NCI-H82 (cell line): Measurements from ENCODE around the gene CDKN2A.
A peak's percentile ranks its signal among the peaks of the same experiment; 100 is the strongest.
"Not testable (repeated sequence)": the region's sequence is repeated elsewhere in the genome, so short reads cannot be mapped to it uniquely, and the experiment has no call there.

ENCODE experiments used
- DNase-seq: peaks from one replicate; lab custom pipeline; 2025; lab: John Stamatoyannopoulos, UW

The CDKN2A gene

GRCh38 chr9:21982391-21982790, 11.8 kb downstream of the CDKN2A start:
- no peak for DNase-seq

- no peak for DNase-seq
Measured at GRCh38 chr9:21976334-21976875, 17.8 kb downstream of the CDKN2A start.

- DNase-seq: peak; percentile 87
Measured at GRCh38 chr9:21974722-21975409, 19.3 kb downstream of the CDKN2A start.

- peak; percentile 78 for DNase-seq
Measured at GRCh38 chr9:21974343-21974721, 19.9 kb downstream of the CDKN2A start.

- DNase-seq: peak; percentile 43
Measured at GRCh38 chr9:21972361-21972760, 21.8 kb downstream of the CDKN2A start.

DNA sequence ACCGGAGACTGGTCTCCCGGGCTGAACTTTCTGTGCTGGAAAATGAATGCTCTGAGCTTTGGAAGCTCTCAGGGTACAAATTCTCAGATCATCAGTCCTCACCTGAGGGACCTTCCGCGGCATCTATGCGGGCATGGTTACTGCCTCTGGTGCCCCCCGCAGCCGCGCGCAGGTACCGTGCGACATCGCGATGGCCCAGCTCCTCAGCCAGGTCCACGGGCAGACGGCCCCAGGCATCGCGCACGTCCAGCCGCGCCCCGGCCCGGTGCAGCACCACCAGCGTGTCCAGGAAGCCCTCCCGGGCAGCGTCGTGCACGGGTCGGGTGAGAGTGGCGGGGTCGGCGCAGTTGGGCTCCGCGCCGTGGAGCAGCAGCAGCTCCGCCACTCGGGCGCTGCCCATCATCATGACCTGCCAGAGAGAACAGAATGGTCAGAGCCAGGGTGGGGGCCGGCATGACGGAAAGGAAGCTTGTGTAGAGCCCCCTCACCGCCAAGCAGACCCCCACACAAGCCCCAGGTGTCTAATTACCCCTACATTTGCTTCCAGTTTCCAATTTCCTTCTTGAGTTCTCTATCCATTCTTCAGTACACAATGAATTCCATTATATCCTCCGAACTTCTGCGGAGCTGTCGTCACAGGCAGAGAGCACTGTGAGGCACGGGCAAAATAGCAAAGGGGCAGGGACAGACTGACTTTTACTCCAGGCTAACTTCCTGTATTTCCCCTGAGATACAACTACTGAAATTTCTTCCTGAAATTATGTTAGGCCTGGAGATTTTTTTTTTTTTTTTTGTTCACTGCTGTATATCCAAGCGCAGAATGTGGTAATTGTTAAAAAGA, 23.2 kb downstream of the CDKN2A start:
- DNase-seq: no peak

GRCh38 chr9:21969951-21970799, 24.0 kb downstream of the CDKN2A start:
- DNase-seq: no peak

DNA sequence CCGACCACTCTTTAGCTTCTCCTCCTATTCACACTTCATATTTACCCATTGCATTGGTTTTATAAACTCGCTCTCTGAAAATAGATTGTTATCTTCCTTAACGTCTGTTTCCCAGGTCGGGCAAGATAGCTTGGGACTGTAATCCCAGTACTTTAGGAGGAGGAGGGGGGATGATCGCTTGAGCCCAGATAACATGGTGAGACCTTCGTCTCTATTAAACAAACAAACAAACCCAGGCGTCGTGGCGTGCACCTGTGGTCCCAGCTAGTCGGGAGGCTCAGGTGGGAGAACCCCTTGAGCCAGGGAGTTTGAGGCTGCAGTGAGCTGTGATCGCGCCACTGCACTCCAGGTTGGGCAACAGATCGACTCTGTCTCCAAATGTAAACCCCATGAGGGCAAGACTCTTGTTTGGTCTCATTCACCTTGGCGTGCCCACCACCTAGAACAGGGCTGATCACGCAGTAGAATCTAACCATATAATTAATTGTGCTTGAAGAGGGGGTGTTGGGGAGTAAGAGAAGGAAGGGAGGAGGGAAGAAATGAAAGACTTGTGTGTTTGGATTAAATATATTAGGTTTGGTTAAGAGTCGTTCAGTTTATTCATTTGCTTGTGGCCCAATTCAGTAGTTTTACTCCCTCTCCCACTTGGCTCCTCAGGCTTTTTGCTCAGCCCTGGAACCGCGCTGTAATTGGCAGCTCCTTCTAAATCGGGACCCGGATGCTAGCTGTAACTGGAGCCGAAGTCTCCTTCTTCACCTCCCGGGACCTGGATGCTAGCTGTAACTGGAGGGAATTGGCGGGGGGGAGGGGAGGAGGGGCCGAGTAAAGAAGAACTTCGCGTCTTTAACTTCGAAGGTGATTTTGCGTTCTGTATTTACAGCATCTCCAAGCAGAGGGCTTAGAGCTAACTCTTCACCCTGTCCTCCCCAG, 24.9 kb downstream of the CDKN2A start:
- DNase-seq: no peak

DNA sequence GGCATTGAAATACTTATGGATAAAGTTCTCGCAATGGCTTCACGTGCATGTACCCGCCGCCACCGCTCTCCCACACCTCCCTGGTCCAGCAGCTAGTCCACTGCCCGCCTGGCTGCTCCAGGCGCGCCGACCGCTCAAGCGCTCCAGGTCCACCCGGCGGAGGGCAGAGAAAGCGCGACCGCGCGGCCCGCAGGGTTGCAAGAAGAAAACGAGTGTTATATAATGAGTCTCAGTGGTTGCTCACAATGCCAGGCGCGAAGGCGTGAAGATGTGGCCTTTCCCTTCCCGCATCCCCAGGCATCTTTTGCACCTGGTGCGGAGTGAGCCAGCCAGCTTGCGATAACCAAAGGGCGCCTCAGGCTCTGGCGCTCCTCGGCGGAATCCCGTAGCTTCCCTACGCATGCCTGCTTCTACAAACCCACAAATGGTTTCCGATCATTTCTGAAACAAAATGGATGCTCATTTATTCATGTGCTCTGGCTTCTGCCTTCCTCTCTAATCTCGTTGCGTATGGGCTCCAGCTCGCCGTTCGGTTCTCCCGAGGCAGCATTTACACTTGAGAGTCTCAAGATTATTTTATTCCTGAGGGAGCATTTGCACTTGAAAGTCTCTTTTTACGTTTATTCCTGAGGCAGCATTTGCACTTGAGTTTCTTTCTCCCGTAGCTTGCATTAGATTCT, 25.7 kb downstream of the CDKN2A start:
- DNase-seq: no peak

DNA sequence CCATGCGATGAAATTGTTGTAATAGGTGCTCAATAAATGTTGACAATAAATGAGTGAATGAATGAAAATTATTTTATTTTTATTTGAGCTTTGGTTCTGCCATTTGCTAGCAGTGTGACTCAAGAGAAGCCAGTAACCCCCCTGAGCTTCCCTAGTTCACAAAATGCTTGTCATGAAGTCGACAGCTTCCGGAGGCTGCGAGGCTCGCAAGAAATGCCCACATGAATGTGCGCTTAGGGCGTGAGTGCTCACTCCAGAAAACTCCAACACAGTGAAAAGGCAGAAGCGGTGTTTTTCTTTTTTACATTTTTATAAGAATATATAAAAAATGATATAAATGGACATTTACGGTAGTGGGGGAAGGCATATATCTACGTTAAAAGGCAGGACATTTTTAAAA, 26.5 kb downstream of the CDKN2A start:
- no peak for DNase-seq

- DNase-seq: no peak
Measured at GRCh38 chr9:21967169-21967568, 27.0 kb downstream of the CDKN2A start.

DNA sequence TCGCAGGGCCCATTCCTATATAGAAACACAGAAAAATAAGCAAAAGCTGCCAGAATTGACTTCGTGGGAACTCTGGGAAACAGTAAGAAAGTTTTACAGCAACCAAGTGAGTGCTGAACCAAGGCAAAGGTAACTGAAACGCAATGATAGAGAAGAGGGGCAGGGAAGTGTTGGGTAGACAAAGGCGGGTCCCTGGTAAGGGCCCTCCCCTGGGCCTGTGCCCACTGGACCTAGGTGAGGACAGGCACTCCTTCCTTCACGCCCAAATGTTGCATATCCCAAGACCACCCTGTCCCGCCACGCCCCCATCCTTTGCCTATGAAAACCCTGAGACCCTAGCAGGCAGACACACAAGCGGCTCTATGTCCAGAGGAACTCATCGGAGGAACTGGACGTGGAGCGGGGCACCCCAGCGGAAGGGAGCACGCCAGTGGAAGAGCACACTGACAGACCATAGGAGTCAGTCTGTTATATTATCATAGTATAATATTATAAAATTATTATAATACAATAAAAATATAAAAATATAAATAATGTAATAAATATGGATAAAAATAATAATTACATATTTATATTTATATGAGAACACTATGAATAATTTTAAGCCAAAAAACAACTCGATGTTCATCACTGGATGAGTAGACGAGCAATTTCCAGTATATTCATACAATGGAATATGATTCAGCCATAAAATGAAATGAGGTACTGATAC, 27.9 kb downstream of the CDKN2A start:
- no peak for DNase-seq

GRCh38 chr9:21965401-21965951, 28.7 kb downstream of the CDKN2A start:
- DNase-seq: no peak

DNA sequence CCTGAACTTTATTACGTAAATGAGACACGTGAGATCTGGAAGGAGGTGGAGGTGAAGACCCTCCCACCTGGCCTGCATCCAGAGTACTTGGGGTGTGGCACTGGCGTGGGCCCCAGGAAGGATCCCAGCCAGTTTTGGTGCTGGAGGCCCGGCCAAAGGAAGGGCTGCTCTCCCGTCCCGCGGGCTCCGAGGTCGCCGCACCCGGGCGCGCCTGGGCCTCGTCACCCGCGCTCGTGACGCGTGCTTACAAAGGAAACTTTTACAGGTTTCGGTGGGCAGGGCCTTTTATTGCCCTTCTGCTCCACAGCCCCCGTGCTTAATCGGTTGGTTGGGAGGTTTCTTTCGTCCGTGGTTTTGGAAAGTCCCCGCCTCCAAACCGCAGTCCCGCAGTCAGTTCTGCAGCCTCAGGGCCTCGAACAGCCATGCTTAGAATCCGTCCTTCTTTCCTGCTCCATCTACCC, 29.2 kb downstream of the CDKN2A start:
- DNase-seq: no peak

GRCh38 chr9:21961569-21961968, 32.6 kb downstream of the CDKN2A start:
- no peak for DNase-seq

GRCh38 chr9:21959268-21959667, 34.9 kb downstream of the CDKN2A start:
- not testable (repeated sequence) for DNase-seq

- no peak for DNase-seq
Measured at GRCh38 chr9:21958833-21959232, 35.4 kb downstream of the CDKN2A start.

- DNase-seq: no peak
Measured at GRCh38 chr9:21945606-21946005, 48.6 kb downstream of the CDKN2A start.

- DNase-seq: no peak
Measured at GRCh38 chr9:21943464-21943863, 50.7 kb downstream of the CDKN2A start.
